Smooth muscle cell (in vitro differentiated cells): ENCODE measurements around the gene CUL7. TPM values are rescaled to one million over a fixed set of nuclear protein-coding genes. Genes with fewer than 3 reads are reported as not detected.

Experiments used
- DNase-seq: peaks from one replicate; lab custom pipeline; 2025; ENCODE audit not compliant: unreplicated experiment; lab: John Stamatoyannopoulos, UW
- H2AFZ ChIP-seq: fragments of 200-600 bp; sonication (generic); 2 replicates; pipeline ENCODE4 v1.6.0; 2016; ENCODE audit warnings: antibody characterized with exemption, low read depth, mild to moderate bottlenecking
- H3F3A ChIP-seq: fragments of 200-600 bp; sonication (generic); 2 replicates; pipeline ENCODE4 v1.6.0; 2017; ENCODE audit warnings: antibody characterized with exemption, low read depth
- H3K27ac ChIP-seq: fragments of 200-600 bp; sonication (generic); 2 replicates; pipeline ENCODE4 v1.5.1; 2016; ENCODE audit warnings: low read depth, mild to moderate bottlenecking
- H3K27me3 ChIP-seq: fragments of 200-600 bp; sonication (generic); 2 replicates; pipeline ENCODE4 v1.6.1; 2016; ENCODE audit warnings: low read depth, mild to moderate bottlenecking
- H3K36me3 ChIP-seq: fragments of 200-600 bp; sonication (generic); 2 replicates; pipeline ENCODE4 v1.5.1; 2016; ENCODE audit warnings: low read depth
- H3K4me1 ChIP-seq: fragments of 200-600 bp; sonication (generic); 2 replicates; pipeline ENCODE4 v1.5.1; 2016; ENCODE audit warnings: low read depth
- H3K4me2 ChIP-seq: fragments of 200-600 bp; sonication (generic); 2 replicates; pipeline ENCODE4 v1.6.0; 2016; ENCODE audit warnings: mild to moderate bottlenecking
- H3K4me3 ChIP-seq: fragments of 200-600 bp; sonication (generic); 2 replicates; pipeline ENCODE4 v1.5.1; 2016; ENCODE audit warnings: mild to moderate bottlenecking
- H3K79me2 ChIP-seq: fragments of 200-600 bp; sonication (generic); 2 replicates; pipeline ENCODE4 v1.6.0; 2016; ENCODE audit warnings: low read depth, mild to moderate bottlenecking
- H3K9ac ChIP-seq: fragments of 200-600 bp; sonication (generic); 2 replicates; pipeline ENCODE4 v1.6.0; 2016; ENCODE audit warnings: low read depth
- H3K9me3 ChIP-seq: fragments of 200-600 bp; sonication (generic); replicated peaks from 2 replicates; pipeline ENCODE4 v1.5.1; 2016; ENCODE audit warnings: low read depth
- H4K20me1 ChIP-seq: fragments of 200-600 bp; sonication (generic); 2 replicates; pipeline ENCODE4 v1.6.0; 2016; ENCODE audit warnings: low read depth
- CTCF ChIP-seq: fragments of 200-600 bp; sonication (generic); IDR thresholded peaks from 2 replicates; pipeline ENCODE4 v1.5.1; 2017; ENCODE audit warnings: borderline replicate concordance, mild to moderate bottlenecking, antibody characterized with exemption; ENCODE audit not compliant: insufficient read depth, poor library complexity, severe bottlenecking
- WGBS: methylation state at CpG from one replicate; pipeline ENCODE4 v1.1.7; 2016; ENCODE audit warnings: low lambda C conversion rate; 5-methylcytosine and 5-hydroxymethylcytosine counted together
- polyA plus RNA-seq: library from polyadenylated mRNA; unstranded; fragments of >200 nt; fragmentation: Nextera tagmentation; extraction: Ambion mirVana; gene quantifications from 2 replicates; pipeline ENCODE4 v1.2.1, GENCODE V29; 2016
- total RNA-seq: library from RNA; depleted of rRNA; stranded (reverse); fragments of >200 nt; gene quantifications from 2 replicates; pipeline ENCODE4 v1.2.3, GENCODE V29; 2014

The CUL7 gene
- total and polyA plus RNA-seq, 2 experiments from 2014 or later, result 36.9 to 49.6 TPM

- Histone ChIP-seq H3K27me3 (no peaks in the 10 kb centered on the region), H3K4me3 (no peak overlapping the region), H3K9ac (no peak overlapping the region), H3K4me1 (no peaks in the 10 kb centered on the region), H3F3A (peaks cover 4% of the 10 kb centered on the region), H3K4me2 (no peak overlapping the region), H3K79me2 (peaks cover 4% of the 10 kb centered on the region), H3K9me3 (no peaks in the 10 kb centered on the region), H2AFZ (no peak overlapping the region), H3K36me3 (no peaks in the 10 kb centered on the region), H3K27ac (no peak overlapping the region), H4K20me1 (peaks cover 45% of the 10 kb centered on the region)
- DNase-seq, result no peak
- TF ChIP-seq CTCF, result no peak
- WGBS, result 84% methylated on average over 2 of the region's 2 CpGs
Observed at GRCh38 chr6:42993445-42993844, 60.2 kb downstream of the CUL7 start.

GRCh38 chr6:42989923-42990322 is 63.7 kb downstream of the CUL7 start:
- 98% methylated on average over 5 of the region's 5 CpGs for WGBS
- Histone ChIP-seq H3K9ac (no peak overlapping the region), H3K4me2 (no peak overlapping the region), H4K20me1 (peaks cover 64% of the 10 kb centered on the region), H3K4me3 (no peak overlapping the region), H3K27me3 (no peaks in the 10 kb centered on the region), H3K27ac (no peak overlapping the region), H3F3A (no peaks in the 10 kb centered on the region), H2AFZ (no peak overlapping the region), H3K36me3 (no peaks in the 10 kb centered on the region), H3K79me2 (peaks cover 27% of the 10 kb centered on the region), H3K9me3 (no peaks in the 10 kb centered on the region), H3K4me1 (peaks cover 10% of the 10 kb centered on the region)
- DNase-seq, result no peak
- TF ChIP-seq CTCF, result no peak

GRCh38 chr6:42988486-42989020 is 65.1 kb downstream of the CUL7 start:
- peaks cover 27% of the 10 kb centered on the region for H3K79me2 ChIP-seq
- TF ChIP-seq CTCF, result no peak
- DNase-seq, result no peak
- peaks cover 56% of the 10 kb centered on the region for H4K20me1 ChIP-seq
- WGBS, result 100% methylated on average over 1 of the region's 1 CpG
- H3K4me1 ChIP-seq, result peaks cover 10% of the 10 kb centered on the region
- H3K27ac ChIP-seq, result no peak overlapping the region
- no peaks in the 10 kb centered on the region for H3K9me3 ChIP-seq
- H3K9ac ChIP-seq, result no peak overlapping the region
- H2AFZ ChIP-seq, result no peak overlapping the region
- H3K4me3 ChIP-seq, result no peak overlapping the region
- H3F3A ChIP-seq, result no peaks in the 10 kb centered on the region
- no peaks in the 10 kb centered on the region for H3K27me3 ChIP-seq
- no peak overlapping the region for H3K4me2 ChIP-seq
- H3K36me3 ChIP-seq, result no peaks in the 10 kb centered on the region

Other genes starting within 250 kb of the CUL7 start
- gene RPL7L1, start 174.2 kb downstream of the CUL7 start, total RNA-seq, result 64.0 and 75.4 TPM in 2 replicates
- 51.7 and 57.6 TPM in 2 replicates for gene RPL7L1, start 174.2 kb downstream of the CUL7 start, polyA plus RNA-seq
- gene PTCRA, start 137.8 kb downstream of the CUL7 start, total RNA-seq, result not detected in 2 replicates
- gene PTCRA, start 137.8 kb downstream of the CUL7 start, polyA plus RNA-seq, result not detected in 2 replicates
- gene CNPY3, start 124.4 kb downstream of the CUL7 start, total RNA-seq, result 16.3 and 20.5 TPM in 2 replicates
- 42.6 and 51.4 TPM in 2 replicates for gene CNPY3, start 124.4 kb downstream of the CUL7 start, polyA plus RNA-seq
- gene GNMT, start 93.1 kb downstream of the CUL7 start, total RNA-seq, result not detected in 2 replicates
- 0.17 TPM in 1 of 2 replicates, not detected in the other for gene GNMT, start 93.1 kb downstream of the CUL7 start, polyA plus RNA-seq
- gene PEX6, start 74.7 kb downstream of the CUL7 start, total RNA-seq, result 9.7 and 11.3 TPM in 2 replicates
- gene PEX6, start 74.7 kb downstream of the CUL7 start, polyA plus RNA-seq, result 23.4 and 24.6 TPM in 2 replicates
- gene PPP2R5D, start 69.3 kb downstream of the CUL7 start, total RNA-seq, result 33.4 and 51.3 TPM in 2 replicates
- 44.1 and 46.4 TPM in 2 replicates for gene PPP2R5D, start 69.3 kb downstream of the CUL7 start, polyA plus RNA-seq
- gene MEA1, start 39.9 kb downstream of the CUL7 start, total RNA-seq, result 71.3 and 86.7 TPM in 2 replicates
- gene MEA1, start 39.9 kb downstream of the CUL7 start, polyA plus RNA-seq, result 154 and 161 TPM in 2 replicates
- 51.5 and 61.8 TPM in 2 replicates for gene KLHDC3, start 39.6 kb downstream of the CUL7 start, total RNA-seq
- 102 and 113 TPM in 2 replicates for gene KLHDC3, start 39.6 kb downstream of the CUL7 start, polyA plus RNA-seq
- gene RRP36, start 32.2 kb downstream of the CUL7 start, total RNA-seq, result 56.4 and 64.8 TPM in 2 replicates
- 71.9 and 72.7 TPM in 2 replicates for gene RRP36, start 32.2 kb downstream of the CUL7 start, polyA plus RNA-seq
- gene MRPL2, start 5.6 kb upstream of the CUL7 start, total RNA-seq, result 16.4 and 24.0 TPM in 2 replicates
- 112 and 125 TPM in 2 replicates for gene MRPL2, start 5.6 kb upstream of the CUL7 start, polyA plus RNA-seq
- gene KLC4, start 5.8 kb upstream of the CUL7 start, total RNA-seq, result 13.2 and 20.0 TPM in 2 replicates
- 25.3 and 25.7 TPM in 2 replicates for gene KLC4, start 5.8 kb upstream of the CUL7 start, polyA plus RNA-seq
- 376 and 417 TPM in 2 replicates for gene PTK7, start 22.5 kb upstream of the CUL7 start, total RNA-seq
- gene PTK7, start 22.5 kb upstream of the CUL7 start, polyA plus RNA-seq, result 596 and 598 TPM in 2 replicates
- gene SRF, start 117.4 kb upstream of the CUL7 start, total RNA-seq, result 20.6 and 22.9 TPM in 2 replicates
- 6.8 and 9.3 TPM in 2 replicates for gene SRF, start 117.4 kb upstream of the CUL7 start, polyA plus RNA-seq
- 18.8 and 22.3 TPM in 2 replicates for gene CUL9, start 128.3 kb upstream of the CUL7 start, total RNA-seq
- gene CUL9, start 128.3 kb upstream of the CUL7 start, polyA plus RNA-seq, result 13.9 and 37.1 TPM in 2 replicates
- 18.4 and 33.8 TPM in 2 replicates for gene DNPH1, start 175.6 kb upstream of the CUL7 start, total RNA-seq
- 82.1 and 82.4 TPM in 2 replicates for gene DNPH1, start 175.6 kb upstream of the CUL7 start, polyA plus RNA-seq
- gene TTBK1, start 189.6 kb upstream of the CUL7 start, total RNA-seq, result not detected in 2 replicates
- gene TTBK1, start 189.6 kb upstream of the CUL7 start, polyA plus RNA-seq, result 0.17 TPM in 1 of 2 replicates, not detected in the other
- not detected in 2 replicates for gene SLC22A7, start 244.4 kb upstream of the CUL7 start, total RNA-seq
- gene SLC22A7, start 244.4 kb upstream of the CUL7 start, polyA plus RNA-seq, result not detected in 2 replicates